Lung (tissue), 12 donors: Measurements from ENCODE around the gene FGD5. TPM values are rescaled to one million over a fixed set of nuclear protein-coding genes. Genes with fewer than 3 reads are reported as not detected.
A peak's percentile ranks its signal among the peaks of the same experiment; 100 is the strongest.

Experiments
- ATAC-seq: fragments of 200-7000 bp; cut with Tn5 transposase; one replicate; pipeline ENCODE4 v1.9.1; 2020; ENCODE audit warnings: moderate number of reproducible peaks; ENCODE audit not compliant: insufficient read depth, low FRiP score
- DNase-seq, 3 donors: peaks; one replicate each; pipeline ENCODE4 v3.0.0-alpha.2; 2013 to 2017
- H3K27ac ChIP-seq, 2 donors: one replicate each; pipeline ENCODE4 v1.5.1; 2013; ENCODE audit warnings: mild to moderate bottlenecking in 2 of 2, moderate library complexity in 2 of 2, control low read depth in 1 of 2, inconsistent platforms in 1 of 2, low read depth in 1 of 2, low read length in 1 of 2
- H3K27me3 ChIP-seq, 3 donors: one replicate each; pipeline ENCODE4 v1.5.1; 2013; ENCODE audit warnings: low read length in 2 of 3; ENCODE audit not compliant: control insufficient read depth in 3 of 3, insufficient read depth in 3 of 3
- H3K36me3 ChIP-seq, 4 donors: one replicate each; pipeline ENCODE4 v1.5.1; 2013; ENCODE audit warnings: low read length in 4 of 4, mild to moderate bottlenecking in 1 of 4, moderate library complexity in 1 of 4; ENCODE audit not compliant: control insufficient read depth in 4 of 4, insufficient read depth in 4 of 4
- H3K4me1 ChIP-seq, 5 donors: one replicate each; pipeline ENCODE4 v1.5.1; 2013; ENCODE audit warnings: low read length in 5 of 5, mild to moderate bottlenecking in 2 of 5, moderate library complexity in 1 of 5; ENCODE audit not compliant: control insufficient read depth in 5 of 5, insufficient read depth in 5 of 5
- H3K4me3 ChIP-seq: one replicate; pipeline ENCODE4 v1.5.1; 2013; ENCODE audit warnings: mild to moderate bottlenecking, control low read depth, moderate library complexity
- H3K9ac ChIP-seq, 2 donors: one replicate each; pipeline ENCODE4 v1.5.1; 2013; ENCODE audit warnings: low read length in 2 of 2, control low read depth in 1 of 2; ENCODE audit not compliant: insufficient read depth in 1 of 2
- H3K9me3 ChIP-seq, 4 donors: one replicate each; pipeline ENCODE4 v1.5.1; 2013; ENCODE audit warnings: low read length in 3 of 4, mild to moderate bottlenecking in 1 of 4, moderate library complexity in 1 of 4; ENCODE audit not compliant: control insufficient read depth in 4 of 4, insufficient read depth in 3 of 4
- WGBS, 2 donors: extraction: QIAGEN DNeasy Blood & Tissue Kit; methylation state at CpG; one replicate each; pipeline ENCODE4 v1.1.7; 2013; 5-methylcytosine and 5-hydroxymethylcytosine counted together
- polyA plus RNA-seq, 2 donors: library from polyadenylated mRNA; stranded (reverse); fragments of 200-250 nt; gene quantifications; one replicate each; pipeline ENCODE4 v1.2.1, GENCODE V29; 2013
- total RNA-seq, 2 donors: library from RNA; depleted of rRNA in 1 of 2; stranded (reverse); fragments of >200 nt in 1 of 2; gene quantifications; one replicate each; pipeline ENCODE4 v1.2.1, GENCODE V29; 2014 to 2021
- TF ChIP-seq, protein P1 (sequence below): IDR thresholded peaks from 2 replicates; pipeline ENCODE4 v1.5.1; 2012; ENCODE audit warnings: mild to moderate bottlenecking; ENCODE audit errors: control extremely low read depth, extremely low read depth
- donor health status: control.
- donor health status: control.
- donor health status: Bipolar disorder and iron deficiency.
- donor health status: healthy.
- donor health status: DM: yes; HTN: yes; CAD: no.

FGD5 gene
- total and polyA plus RNA-seq, 4 donors, result 14.6 to 58.5 (median 32.2) TPM

- peaks cover 0 to 4% (median 2%) of the 10 kb centered on the region in 4 donors for H3K36me3 ChIP-seq
- DNase-seq, result peak; percentile 36 to 69 (median 59)
- H3K4me3 ChIP-seq, result no peak overlapping the region
- WGBS, 2 donors, result 53 to 64% methylated on average over 4 of the region's 4 CpGs
- peaks cover 0 to 36% (median 17%) of the 10 kb centered on the region in 5 donors for H3K4me1 ChIP-seq
- TF ChIP-seq, protein P1, sequence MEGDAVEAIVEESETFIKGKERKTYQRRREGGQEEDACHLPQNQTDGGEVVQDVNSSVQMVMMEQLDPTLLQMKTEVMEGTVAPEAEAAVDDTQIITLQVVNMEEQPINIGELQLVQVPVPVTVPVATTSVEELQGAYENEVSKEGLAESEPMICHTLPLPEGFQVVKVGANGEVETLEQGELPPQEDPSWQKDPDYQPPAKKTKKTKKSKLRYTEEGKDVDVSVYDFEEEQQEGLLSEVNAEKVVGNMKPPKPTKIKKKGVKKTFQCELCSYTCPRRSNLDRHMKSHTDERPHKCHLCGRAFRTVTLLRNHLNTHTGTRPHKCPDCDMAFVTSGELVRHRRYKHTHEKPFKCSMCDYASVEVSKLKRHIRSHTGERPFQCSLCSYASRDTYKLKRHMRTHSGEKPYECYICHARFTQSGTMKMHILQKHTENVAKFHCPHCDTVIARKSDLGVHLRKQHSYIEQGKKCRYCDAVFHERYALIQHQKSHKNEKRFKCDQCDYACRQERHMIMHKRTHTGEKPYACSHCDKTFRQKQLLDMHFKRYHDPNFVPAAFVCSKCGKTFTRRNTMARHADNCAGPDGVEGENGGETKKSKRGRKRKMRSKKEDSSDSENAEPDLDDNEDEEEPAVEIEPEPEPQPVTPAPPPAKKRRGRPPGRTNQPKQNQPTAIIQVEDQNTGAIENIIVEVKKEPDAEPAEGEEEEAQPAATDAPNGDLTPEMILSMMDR, result no peak
- no peak overlapping the region for H3K9ac ChIP-seq
- no peaks in the 10 kb centered on the region for H3K27me3 ChIP-seq
- no peak overlapping the region for H3K27ac ChIP-seq
- peaks cover 0 to 2% (median 0%) of the 10 kb centered on the region in 4 donors for H3K9me3 ChIP-seq
- no peak for ATAC-seq
Observed at GRCh38 chr3:14872706-14873105, 53.9 kb downstream of the FGD5 start.

- Histone ChIP-seq H3K4me3 (no peak overlapping the region), H3K27ac (peak overlapping the region in 1 of 2 donors; percentile 48), H3K27me3 (no peaks in the 10 kb centered on the region), H3K36me3 (peaks cover 0 to 4% (median 0%) of the 10 kb centered on the region in 4 donors), H3K9me3 (peaks cover 0 to 2% (median 0%) of the 10 kb centered on the region in 4 donors), H3K9ac (no peak overlapping the region), H3K4me1 (peaks cover 0 to 37% (median 17%) of the 10 kb centered on the region in 5 donors)
- DNase-seq (no peak), ATAC-seq (no peak)
- TF ChIP-seq, protein P1, result no peak
- WGBS, 2 donors, result 66 to 74% methylated on average over 4 of the region's 4 CpGs
Observed at GRCh38 chr3:14874784-14875183, 56.0 kb downstream of the FGD5 start.

DNA sequence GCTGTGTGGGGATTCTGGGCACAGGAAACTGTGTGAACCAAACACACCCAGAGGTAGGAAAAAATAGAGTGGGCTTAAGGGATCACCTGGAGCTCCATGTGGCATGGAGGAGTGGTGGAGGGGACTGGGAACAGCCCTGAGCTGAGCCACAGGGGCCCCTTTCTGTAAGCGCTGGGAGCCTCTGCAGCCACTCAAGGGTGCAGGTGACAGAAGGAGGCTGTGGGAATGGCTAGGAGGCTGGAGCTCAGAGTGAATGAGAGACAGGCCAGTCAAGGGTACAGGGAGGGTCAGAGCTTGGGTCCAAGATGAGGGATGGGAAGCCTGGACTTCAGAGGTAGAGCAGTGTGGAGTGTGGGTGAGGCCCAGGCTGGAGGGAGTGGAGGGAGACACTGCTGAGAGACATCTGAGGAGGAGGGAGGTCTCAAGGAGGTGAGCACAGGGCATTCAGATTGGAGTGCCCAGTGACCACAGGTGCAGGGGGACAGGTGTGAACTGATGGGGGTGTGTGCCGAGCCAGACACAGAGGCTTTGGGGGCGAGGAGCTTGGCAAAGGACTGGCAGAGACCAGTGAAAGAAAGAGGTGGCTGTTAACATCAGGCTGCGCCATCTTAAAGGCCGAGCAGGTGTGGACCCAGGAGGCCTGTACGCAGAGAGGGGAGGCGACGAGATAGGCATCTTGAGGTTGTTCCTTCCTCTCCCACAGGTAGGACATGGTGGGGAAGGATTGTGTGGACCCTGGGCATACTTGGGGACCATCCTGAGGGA is 56.8 kb downstream of the FGD5 start:
- no peak overlapping the region for H3K9ac ChIP-seq
- H3K27me3 ChIP-seq, result no peaks in the 10 kb centered on the region
- ATAC-seq, result no peak
- WGBS, 2 donors, result 95% methylated on average over 8 of the region's 8 CpGs
- no peaks in the 10 kb centered on the region for H3K36me3 ChIP-seq
- peaks cover 0 to 31% (median 17%) of the 10 kb centered on the region in 5 donors for H3K4me1 ChIP-seq
- TF ChIP-seq, protein P1, result no peak
- peak overlapping the region in 1 of 2 donors; percentile 59 for H3K27ac ChIP-seq
- H3K4me3 ChIP-seq, result no peak overlapping the region
- no peak for DNase-seq
- no peaks in the 10 kb centered on the region for H3K9me3 ChIP-seq
